PC-9 (cell line): Measurements from ENCODE around the gene ZMIZ1. TPM values are rescaled to one million over a fixed set of nuclear protein-coding genes. Genes with fewer than 3 reads are reported as not detected.

Experiments used
- BruUV-seq: library from RNA; stranded (reverse); fragments of 400-500 nt; replicated peaks from 2 replicates; lab custom pipeline; 2021; lab: Mats Ljungman, UMichigan
- CTCF ChIA-PET: fragments of 300-600 bp; sonication (Branson Sonifier 250); formaldehyde crosslinking; loops from one replicate; lab custom pipeline; 2022; ENCODE audit warnings: antibody characterized with exemption; lab: Charles Lee
- POLR2A ChIA-PET: fragments of 300-600 bp; sonication (Branson Sonifier 250); formaldehyde crosslinking; loops from one replicate; lab custom pipeline; 2022; ENCODE audit warnings: antibody characterized with exemption; ENCODE audit not compliant: unreplicated experiment; lab: Charles Lee
- DNase-seq, 2 experiments: peaks; one replicate each; pipeline versions ENCODE4 v3.0.0 to v3.0.0-alpha.2; 2015 to 2022; ENCODE audit warnings: mixed read lengths in 1 of 2
- H2AFZ ChIP-seq: fragments of 200-600 bp; sonication (generic); 2 replicates; pipeline ENCODE4 v1.8.1; 2017; ENCODE audit warnings: antibody characterized with exemption
- H3F3A ChIP-seq: fragments of 200-600 bp; sonication (generic); 2 replicates; pipeline ENCODE4 v1.8.1; 2017; ENCODE audit warnings: antibody characterized with exemption, mild to moderate bottlenecking, low read depth; ENCODE audit not compliant: insufficient read depth
- H3K27ac ChIP-seq: fragments of 200-600 bp; sonication (generic); 2 replicates; pipeline ENCODE4 v1.6.1; 2016; ENCODE audit warnings: mixed run types
- H3K27me3 ChIP-seq: fragments of 200-600 bp; sonication (generic); 2 replicates; pipeline ENCODE4 v1.6.1; 2016; ENCODE audit warnings: low read depth, mixed run types; ENCODE audit not compliant: insufficient read depth
- H3K36me3 ChIP-seq: fragments of 200-600 bp; sonication (generic); 2 replicates; pipeline ENCODE4 v1.6.1; 2016; ENCODE audit warnings: low read depth, mixed run types
- H3K4me1 ChIP-seq: fragments of 200-600 bp; sonication (generic); replicated peaks from 2 replicates; pipeline ENCODE4 v1.6.1; 2016; ENCODE audit warnings: mixed run types; ENCODE audit not compliant: insufficient read depth
- H3K4me2 ChIP-seq: fragments of 200-600 bp; sonication (generic); 2 replicates; pipeline ENCODE4 v1.6.1; 2017; ENCODE audit warnings: mixed run types
- H3K4me3 ChIP-seq: fragments of 200-600 bp; sonication (generic); 2 replicates; pipeline ENCODE4 v1.6.1; 2016; ENCODE audit warnings: mixed run types
- H3K79me2 ChIP-seq: fragments of 200-600 bp; sonication (generic); 2 replicates; pipeline ENCODE4 v1.6.1; 2017; ENCODE audit warnings: low read depth, mixed run types
- H3K9me2 ChIP-seq: fragments of 200-600 bp; sonication (generic); 2 replicates; pipeline ENCODE4 v1.8.1; 2017; ENCODE audit warnings: mild to moderate bottlenecking; ENCODE audit not compliant: insufficient read depth
- H3K9me3 ChIP-seq: fragments of 200-600 bp; sonication (generic); 2 replicates; pipeline ENCODE4 v1.8.1; 2016; ENCODE audit warnings: low read depth; ENCODE audit not compliant: insufficient read depth
- H4K20me1 ChIP-seq: fragments of 200-600 bp; sonication (generic); 2 replicates; pipeline ENCODE4 v1.8.1; 2017; ENCODE audit not compliant: insufficient read depth
- EZH2 ChIP-seq: fragments of 200-600 bp; sonication (generic); IDR thresholded peaks from 2 replicates; pipeline ENCODE4 v1.8.0; 2017; ENCODE audit warnings: antibody characterized with exemption, low read depth
- intact Hi-C: fragments of 100-400 bp; cut with micrococcal nuclease; formaldehyde crosslinking; loops from one replicate; pipeline ENCODE4 v1.10.0; 2022; ENCODE audit not compliant: unreplicated experiment
- total RNA-seq: library from RNA; stranded (reverse); gene quantifications from 2 replicates; pipeline ENCODE4 v1.2.3, GENCODE V29; 2021
- TF ChIP-seq, protein P1 (sequence below): fragments of 200-600 bp; sonication (generic); conservative IDR thresholded peaks from 2 replicates; pipeline ENCODE4 v1.6.1; 2017; ENCODE audit warnings: mixed run types, antibody characterized with exemption, mild to moderate bottlenecking, moderate library complexity

ZMIZ1 gene
- total RNA-seq, 1 experiment from 2014 or later: 47.6 TPM

DNA sequence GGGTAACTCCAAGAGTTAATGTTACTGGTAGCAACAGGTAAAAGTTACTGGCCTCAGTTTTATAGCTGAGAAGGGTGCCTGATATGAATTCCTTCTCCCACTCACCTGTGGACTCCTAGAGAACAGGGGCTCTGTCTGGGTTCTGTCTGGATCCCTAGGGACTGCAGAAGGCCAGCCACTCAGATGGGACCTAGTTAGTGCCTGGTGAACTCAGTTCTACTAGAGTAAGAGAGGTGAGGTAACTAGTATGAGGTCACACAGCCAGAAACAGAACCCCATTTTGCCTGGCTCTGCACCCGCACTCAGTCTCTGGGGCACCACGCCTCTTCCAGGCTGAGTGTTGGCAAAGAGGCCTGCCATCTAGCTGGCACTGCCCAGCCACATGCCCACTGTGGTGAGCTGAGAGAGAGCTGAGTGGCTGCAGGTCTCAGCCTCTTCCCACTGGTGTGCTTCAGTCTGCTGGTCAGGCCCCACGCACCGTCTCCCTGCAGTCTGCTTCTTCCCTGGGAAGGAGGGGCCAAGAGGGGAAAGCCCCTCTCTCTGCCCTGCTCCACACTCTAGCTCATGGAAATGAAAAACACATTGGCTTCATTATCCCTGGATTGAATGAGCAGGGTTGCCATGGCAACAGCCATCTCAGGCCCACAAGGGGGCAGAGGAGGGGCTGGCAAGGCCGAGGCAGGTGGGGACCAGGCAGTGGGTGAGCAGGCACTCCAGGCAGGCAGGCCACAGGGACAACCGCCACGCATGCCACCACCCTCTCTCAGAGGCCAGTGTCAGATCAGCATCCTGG is 110.6 kb downstream of the ZMIZ1 start:
- Histone ChIP-seq H3K79me2 (0 out of 2 replicates have a peak, but pooled peaks cover 6% of the 10 kb centered on the region), H3K9me2 (no peaks in the 10 kb centered on the region), H3K4me2 (no peak overlapping the region), H2AFZ (no peak overlapping the region), H3K27me3 (no peaks in the 10 kb centered on the region), H3K4me3 (no peak overlapping the region), H3K9me3 (no peaks in the 10 kb centered on the region), H4K20me1 (0 out of 2 replicates have a peak, but pooled peaks cover 5% of the 10 kb centered on the region), H3F3A (peaks cover 20% of the 10 kb centered on the region; the same call in 1 of the 2 replicates), H3K4me1 (peaks cover 25% of the 10 kb centered on the region), H3K27ac (no peak overlapping the region), H3K36me3 (no peaks in the 10 kb centered on the region)
- DNase-seq: no peak
- BruUV-seq: no TSS peak
- ChIA-PET POLR2A (no interaction called here), CTCF (no interaction called here)
- TF ChIP-seq, protein P1, sequence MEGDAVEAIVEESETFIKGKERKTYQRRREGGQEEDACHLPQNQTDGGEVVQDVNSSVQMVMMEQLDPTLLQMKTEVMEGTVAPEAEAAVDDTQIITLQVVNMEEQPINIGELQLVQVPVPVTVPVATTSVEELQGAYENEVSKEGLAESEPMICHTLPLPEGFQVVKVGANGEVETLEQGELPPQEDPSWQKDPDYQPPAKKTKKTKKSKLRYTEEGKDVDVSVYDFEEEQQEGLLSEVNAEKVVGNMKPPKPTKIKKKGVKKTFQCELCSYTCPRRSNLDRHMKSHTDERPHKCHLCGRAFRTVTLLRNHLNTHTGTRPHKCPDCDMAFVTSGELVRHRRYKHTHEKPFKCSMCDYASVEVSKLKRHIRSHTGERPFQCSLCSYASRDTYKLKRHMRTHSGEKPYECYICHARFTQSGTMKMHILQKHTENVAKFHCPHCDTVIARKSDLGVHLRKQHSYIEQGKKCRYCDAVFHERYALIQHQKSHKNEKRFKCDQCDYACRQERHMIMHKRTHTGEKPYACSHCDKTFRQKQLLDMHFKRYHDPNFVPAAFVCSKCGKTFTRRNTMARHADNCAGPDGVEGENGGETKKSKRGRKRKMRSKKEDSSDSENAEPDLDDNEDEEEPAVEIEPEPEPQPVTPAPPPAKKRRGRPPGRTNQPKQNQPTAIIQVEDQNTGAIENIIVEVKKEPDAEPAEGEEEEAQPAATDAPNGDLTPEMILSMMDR: no peak
- no peak for TF ChIP-seq EZH2
- intact Hi-C loops: no loop called here

DNA sequence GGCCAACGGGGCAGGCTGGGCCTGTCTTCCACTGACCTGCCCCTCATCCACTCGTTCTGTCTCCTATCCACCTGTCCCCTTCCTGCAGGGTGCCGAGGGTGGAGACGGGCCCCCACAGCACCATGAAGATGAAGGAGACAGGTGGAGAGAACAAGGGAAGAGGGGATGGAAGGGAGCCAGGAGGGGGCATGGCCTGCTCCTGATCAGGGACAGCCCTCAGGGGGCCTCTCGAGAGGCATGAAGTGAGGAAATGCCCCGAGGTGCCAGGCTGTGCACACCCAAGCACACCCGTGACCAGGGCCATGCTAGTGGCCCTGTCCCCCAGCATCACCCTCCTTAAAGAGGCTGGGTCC is 111.2 kb downstream of the ZMIZ1 start:
- H3K27me3 ChIP-seq: no peaks in the 10 kb centered on the region
- no peaks in the 10 kb centered on the region for H3K9me2 ChIP-seq
- H3K4me1 ChIP-seq: peaks cover 30% of the 10 kb centered on the region
- H3K27ac ChIP-seq: no peak overlapping the region
- no peaks in the 10 kb centered on the region for H3K36me3 ChIP-seq
- H3K9me3 ChIP-seq: no peaks in the 10 kb centered on the region
- TF ChIP-seq, protein P1: no peak
- TF ChIP-seq EZH2: no peak
- BruUV-seq: no TSS peak
- H4K20me1 ChIP-seq: 0 out of 2 replicates have a peak, but pooled peaks cover 5% of the 10 kb centered on the region
- POLR2A ChIA-PET: no interaction called here
- 0 out of 2 replicates have a peak, but pooled peaks cover 6% of the 10 kb centered on the region for H3K79me2 ChIP-seq
- H3F3A ChIP-seq: peaks cover 20% of the 10 kb centered on the region; the same call in 1 of the 2 replicates
- intact Hi-C loops: no loop called here
- CTCF ChIA-PET: no interaction called here
- H2AFZ ChIP-seq: no peak overlapping the region
- no peak overlapping the region for H3K4me2 ChIP-seq
- H3K4me3 ChIP-seq: no peak overlapping the region
- no peak for DNase-seq

DNA sequence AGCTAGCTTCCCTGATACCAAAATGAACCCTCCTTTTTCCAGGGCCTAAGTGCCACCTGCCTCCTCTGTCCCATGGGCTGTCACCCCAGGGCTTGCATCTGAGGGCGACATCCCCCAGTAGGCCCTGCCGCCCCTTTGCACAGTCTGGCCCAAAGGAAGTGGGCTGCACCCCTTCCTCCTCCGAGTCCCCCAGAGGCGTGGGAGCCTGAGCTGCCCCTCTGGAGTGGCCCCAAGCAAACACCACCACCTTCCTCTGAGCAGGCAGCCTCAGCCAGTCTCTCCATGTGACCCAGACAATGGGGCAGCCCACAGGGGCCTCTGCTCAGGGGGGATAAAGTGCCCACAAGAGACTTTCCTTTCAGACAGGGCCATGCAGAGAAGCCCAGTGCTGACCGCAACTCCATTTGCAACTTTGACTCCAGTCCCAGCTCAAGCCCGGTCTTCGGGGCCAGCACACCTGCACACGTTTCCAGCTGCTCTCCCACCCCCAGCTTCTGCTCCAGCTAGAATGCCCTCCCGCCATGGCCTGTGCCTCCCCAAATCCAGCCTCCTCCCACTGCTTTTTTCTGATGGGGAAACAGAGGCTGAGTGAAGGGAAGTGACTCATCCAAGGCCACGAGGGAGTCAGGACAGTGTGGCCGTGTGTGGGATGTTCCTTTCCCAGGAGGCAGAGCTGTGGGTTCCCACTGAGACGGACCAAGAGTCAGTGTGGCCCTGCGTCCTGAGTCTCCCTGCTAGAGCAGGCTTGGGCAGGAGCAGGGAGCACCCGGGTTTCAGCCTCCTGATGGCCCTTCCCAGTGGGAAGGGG is 111.9 kb downstream of the ZMIZ1 start:
- no peak overlapping the region for H3K4me2 ChIP-seq
- 0 out of 2 replicates have a peak, but pooled peaks cover 6% of the 10 kb centered on the region for H3K79me2 ChIP-seq
- ChIA-PET CTCF (no interaction called here), POLR2A (interaction anchor here (0.6 kb wide), 1 partner anchor 11 kb away, joined by 3 read pairs; no protein-coding TSS in a partner anchor)
- H3K4me1 ChIP-seq: peaks cover 30% of the 10 kb centered on the region
- no TSS peak for BruUV-seq
- no peak overlapping the region for H3K27ac ChIP-seq
- intact Hi-C loops: no loop called here
- H2AFZ ChIP-seq: no peak overlapping the region
- DNase-seq: no peak
- no peak overlapping the region for H3K4me3 ChIP-seq
- H4K20me1 ChIP-seq: 0 out of 2 replicates have a peak, but pooled peaks cover 4% of the 10 kb centered on the region
- H3K9me2 ChIP-seq: no peaks in the 10 kb centered on the region
- no peaks in the 10 kb centered on the region for H3K9me3 ChIP-seq
- peaks cover 20% of the 10 kb centered on the region; the same call in 1 of the 2 replicates for H3F3A ChIP-seq
- TF ChIP-seq, protein P1: no peak
- no peak for TF ChIP-seq EZH2
- no peaks in the 10 kb centered on the region for H3K36me3 ChIP-seq
- no peaks in the 10 kb centered on the region for H3K27me3 ChIP-seq
